ENCODE results near the gene PDCD11. TPM values are rescaled to one million over a fixed set of nuclear protein-coding genes. Genes with fewer than 3 reads are reported as not detected.
"Not testable (repeated sequence)": the region's sequence is repeated elsewhere in the genome, so short reads cannot be mapped to it uniquely, and the experiment has no call there.

The PDCD11 gene
- total and polyA plus RNA-seq, 2 donors, result 20.4 to 28.0 TPM

- not testable (repeated sequence) for H3K36me3 ChIP-seq (ENCODE audit: control insufficient read depth in 2 of 2, insufficient read depth in 2 of 2, low read length in 1 of 2); H3K27ac ChIP-seq (ENCODE audit: low read depth in 1 of 2, low read length in 1 of 2); H3K4me1 ChIP-seq (ENCODE audit: control insufficient read depth in 2 of 2, insufficient read depth in 2 of 2, low read length in 2 of 2); DNase-seq (ENCODE audit: low read depth in 6 of 9, low spot score in 9 of 9); H3K4me3 ChIP-seq (ENCODE audit: low read length in 2 of 2); H3K27me3 ChIP-seq (ENCODE audit: control insufficient read depth in 2 of 2, insufficient read depth in 1 of 2, low read length in 1 of 2); H3K9me3 ChIP-seq (ENCODE audit: control insufficient read depth in 2 of 2, insufficient read depth in 1 of 2, low read length in 1 of 2)
- WGBS, result 98% methylated on average over 4 of the region's 4 CpGs
Measured at GRCh38 chr10:103359493-103359892, 36.9 kb upstream of the PDCD11 start.

- not testable (repeated sequence) for H3K4me1 ChIP-seq (ENCODE audit: control insufficient read depth in 2 of 2, insufficient read depth in 2 of 2, low read length in 2 of 2); H3K27me3 ChIP-seq (ENCODE audit: control insufficient read depth in 2 of 2, insufficient read depth in 1 of 2, low read length in 1 of 2); H3K27ac ChIP-seq (ENCODE audit: low read depth in 1 of 2, low read length in 1 of 2); H3K9me3 ChIP-seq (ENCODE audit: control insufficient read depth in 2 of 2, insufficient read depth in 1 of 2, low read length in 1 of 2); H3K4me3 ChIP-seq (ENCODE audit: low read length in 2 of 2); H3K36me3 ChIP-seq (ENCODE audit: control insufficient read depth in 2 of 2, insufficient read depth in 2 of 2, low read length in 1 of 2); DNase-seq (ENCODE audit: low read depth in 6 of 9, low spot score in 9 of 9)
- 97% methylated on average over 9 of the region's 9 CpGs for WGBS
Measured at GRCh38 chr10:103360791-103361190, 35.6 kb upstream of the PDCD11 start.

DNA sequence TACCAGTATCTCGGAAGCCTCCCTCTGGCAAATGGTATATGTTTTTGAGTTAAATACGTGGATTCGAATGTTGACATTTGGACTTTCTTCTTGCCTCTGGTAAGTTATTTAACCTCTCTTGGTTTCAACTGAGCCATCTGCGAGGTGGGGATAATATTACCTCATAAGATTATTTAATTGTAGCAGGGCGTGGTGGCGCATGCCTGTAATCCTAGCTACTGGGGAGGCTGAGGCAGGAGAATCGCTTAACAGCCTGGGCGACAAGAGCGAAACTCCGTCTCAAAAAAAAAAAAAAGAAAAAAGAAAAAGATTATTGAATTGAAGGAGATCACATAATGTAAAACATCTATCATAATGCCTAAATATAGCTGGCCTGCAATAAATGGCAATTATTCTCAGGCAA, 29.0 kb upstream of the PDCD11 start:
- H3K4me3 ChIP-seq (ENCODE audit: low read length in 2 of 2), result peak overlapping the region; percentile 71 to 89

DNA sequence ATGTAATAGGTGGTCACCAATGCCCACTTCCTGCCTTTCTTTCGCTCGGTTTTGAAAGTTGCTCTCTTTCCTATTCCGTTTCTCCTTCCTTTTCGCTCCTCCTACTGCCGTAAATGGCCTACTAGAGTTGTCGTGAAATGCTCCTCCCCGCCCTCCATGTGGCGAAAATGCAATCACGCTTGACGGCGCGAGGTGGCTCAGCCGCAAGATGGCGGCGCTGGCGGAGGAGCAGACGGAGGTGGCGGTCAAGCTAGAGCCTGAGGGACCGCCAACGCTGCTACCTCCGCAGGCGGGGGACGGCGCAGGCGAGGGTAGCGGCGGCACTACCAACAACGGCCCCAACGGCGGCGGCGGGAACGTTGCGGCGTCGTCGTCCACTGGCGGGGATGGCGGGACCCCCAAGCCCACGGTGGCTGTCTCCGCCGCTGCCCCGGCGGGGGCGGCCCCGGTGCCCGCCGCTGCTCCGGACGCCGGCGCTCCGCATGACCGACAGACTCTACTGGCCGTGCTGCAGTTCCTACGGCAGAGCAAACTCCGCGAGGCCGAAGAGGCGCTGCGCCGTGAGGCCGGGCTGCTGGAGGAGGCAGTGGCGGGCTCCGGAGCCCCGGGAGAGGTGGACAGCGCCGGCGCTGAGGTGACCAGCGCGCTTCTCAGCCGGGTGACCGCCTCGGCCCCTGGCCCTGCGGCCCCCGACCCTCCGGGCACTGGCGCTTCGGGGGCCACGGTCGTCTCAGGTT, 28.5 kb upstream of the PDCD11 start, which contains the start of gene TAF5:
TSS of gene TAF5 (plus strand) at position 195 of the 737 bp plus-strand sequence. CDS start at position 209, 14 bp downstream.
- under 1% methylated on average over 81 of the region's 81 CpGs for WGBS
- Histone ChIP-seq H3K27me3 (ENCODE audit: control insufficient read depth in 2 of 2, insufficient read depth in 1 of 2, low read length in 1 of 2) (no peaks in the 10 kb centered on the region), H3K9me3 (ENCODE audit: control insufficient read depth in 2 of 2, insufficient read depth in 1 of 2, low read length in 1 of 2) (no peaks in the 10 kb centered on the region), H3K4me1 (ENCODE audit: control insufficient read depth in 2 of 2, insufficient read depth in 2 of 2, low read length in 2 of 2) (peaks cover 2 to 16% of the 10 kb centered on the region in 2 donors), H3K27ac (ENCODE audit: low read depth in 1 of 2, low read length in 1 of 2) (peak within 1 kb of the TSS; percentile 90 to 97), H3K36me3 (ENCODE audit: control insufficient read depth in 2 of 2, insufficient read depth in 2 of 2, low read length in 1 of 2) (no peaks in the 10 kb centered on the region), H3K4me3 (ENCODE audit: low read length in 2 of 2) (peak within 1 kb of the TSS; percentile 71 to 89)
- peak; percentile 86 to 98 (median 94) for DNase-seq (ENCODE audit: low read depth in 6 of 9, low spot score in 9 of 9)

More for the DNA sequence above, 29.0 kb upstream of the PDCD11 start:
- Histone ChIP-seq H3K27me3 (ENCODE audit: control insufficient read depth in 2 of 2, insufficient read depth in 1 of 2, low read length in 1 of 2) (no peaks in the 10 kb centered on the region), H3K4me1 (ENCODE audit: control insufficient read depth in 2 of 2, insufficient read depth in 2 of 2, low read length in 2 of 2) (peaks cover 2 to 11% of the 10 kb centered on the region in 2 donors), H3K9me3 (ENCODE audit: control insufficient read depth in 2 of 2, insufficient read depth in 1 of 2, low read length in 1 of 2) (no peaks in the 10 kb centered on the region), H3K36me3 (ENCODE audit: control insufficient read depth in 2 of 2, insufficient read depth in 2 of 2, low read length in 1 of 2) (no peaks in the 10 kb centered on the region), H3K27ac (ENCODE audit: low read depth in 1 of 2, low read length in 1 of 2) (peak overlapping the region; percentile 90 to 97)
- DNase-seq (ENCODE audit: low read depth in 6 of 9, low spot score in 9 of 9), result peak in 1 of 9 donors; percentile 7
- 66% methylated on average over 10 of the region's 10 CpGs for WGBS

DNA sequence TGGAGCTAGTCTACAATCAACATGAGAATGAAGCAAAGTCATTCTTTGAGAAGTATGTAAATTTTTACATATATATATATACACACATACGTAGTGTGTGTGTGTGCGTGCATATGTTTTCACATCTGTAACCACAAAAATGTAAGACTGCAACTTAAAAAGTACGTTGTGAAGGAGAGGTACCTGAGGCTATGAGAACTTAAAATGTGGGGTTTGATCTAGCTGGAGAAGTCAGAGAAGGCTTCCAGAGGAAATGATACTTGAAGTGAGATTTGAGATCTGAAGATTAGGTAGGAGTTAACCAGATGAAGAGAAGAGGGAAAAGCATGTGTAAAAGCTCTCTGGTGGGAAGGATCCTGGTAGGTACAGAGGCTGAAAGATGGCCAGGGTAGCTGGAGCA, 22.9 kb upstream of the PDCD11 start:
- Histone ChIP-seq H3K27ac (ENCODE audit: low read depth in 1 of 2, low read length in 1 of 2) (peak overlapping the region in 1 of 2 donors; percentile 58), H3K36me3 (ENCODE audit: control insufficient read depth in 2 of 2, insufficient read depth in 2 of 2, low read length in 1 of 2) (peaks cover 28 to 29% of the 10 kb centered on the region in 2 donors), H3K4me3 (ENCODE audit: low read length in 2 of 2) (no peak overlapping the region), H3K4me1 (ENCODE audit: control insufficient read depth in 2 of 2, insufficient read depth in 2 of 2, low read length in 2 of 2) (peaks cover 7 to 26% of the 10 kb centered on the region in 2 donors), H3K9me3 (ENCODE audit: control insufficient read depth in 2 of 2, insufficient read depth in 1 of 2, low read length in 1 of 2) (no peaks in the 10 kb centered on the region), H3K27me3 (ENCODE audit: control insufficient read depth in 2 of 2, insufficient read depth in 1 of 2, low read length in 1 of 2) (no peaks in the 10 kb centered on the region)
- 27% methylated on average over 3 of the region's 3 CpGs for WGBS
- peak in 5 of 9 donors; percentile 30 to 63 (median 40) for DNase-seq (ENCODE audit: low read depth in 6 of 9, low spot score in 9 of 9)

GRCh38 chr10:103374263-103374662, 22.2 kb upstream of the PDCD11 start:
- H3K4me3 ChIP-seq (ENCODE audit: low read length in 2 of 2), result no peak overlapping the region
- peaks cover 28 to 36% of the 10 kb centered on the region in 2 donors for H3K36me3 ChIP-seq (ENCODE audit: control insufficient read depth in 2 of 2, insufficient read depth in 2 of 2, low read length in 1 of 2)
- no peaks in the 10 kb centered on the region for H3K9me3 ChIP-seq (ENCODE audit: control insufficient read depth in 2 of 2, insufficient read depth in 1 of 2, low read length in 1 of 2)
- WGBS, result 92% methylated on average over 5 of the region's 5 CpGs
- peaks cover 7 to 20% of the 10 kb centered on the region in 2 donors for H3K4me1 ChIP-seq (ENCODE audit: control insufficient read depth in 2 of 2, insufficient read depth in 2 of 2, low read length in 2 of 2)
- H3K27ac ChIP-seq (ENCODE audit: low read depth in 1 of 2, low read length in 1 of 2), result no peak overlapping the region
- no peaks in the 10 kb centered on the region for H3K27me3 ChIP-seq (ENCODE audit: control insufficient read depth in 2 of 2, insufficient read depth in 1 of 2, low read length in 1 of 2)
- peak in 1 of 9 donors; percentile 22 for DNase-seq (ENCODE audit: low read depth in 6 of 9, low spot score in 9 of 9)

- Histone ChIP-seq H3K4me3 (ENCODE audit: low read length in 2 of 2) (no peak overlapping the region), H3K27ac (ENCODE audit: low read depth in 1 of 2, low read length in 1 of 2) (no peak overlapping the region), H3K27me3 (ENCODE audit: control insufficient read depth in 2 of 2, insufficient read depth in 1 of 2, low read length in 1 of 2) (no peaks in the 10 kb centered on the region), H3K4me1 (ENCODE audit: control insufficient read depth in 2 of 2, insufficient read depth in 2 of 2, low read length in 2 of 2) (no peaks in the 10 kb centered on the region), H3K9me3 (ENCODE audit: control insufficient read depth in 2 of 2, insufficient read depth in 1 of 2, low read length in 1 of 2) (no peaks in the 10 kb centered on the region), H3K36me3 (ENCODE audit: control insufficient read depth in 2 of 2, insufficient read depth in 2 of 2, low read length in 1 of 2) (peaks cover 37 to 66% of the 10 kb centered on the region in 2 donors)
- DNase-seq (ENCODE audit: low read depth in 6 of 9, low spot score in 9 of 9), result no peak
- WGBS, result 98% methylated on average over 5 of the region's 5 CpGs
Measured at GRCh38 chr10:103382769-103383168, 13.7 kb upstream of the PDCD11 start.

GRCh38 chr10:103394180-103394579, 2.2 kb upstream of the PDCD11 start:
- Histone ChIP-seq H3K27ac (ENCODE audit: low read depth in 1 of 2, low read length in 1 of 2) (no peak overlapping the region), H3K36me3 (ENCODE audit: control insufficient read depth in 2 of 2, insufficient read depth in 2 of 2, low read length in 1 of 2) (peaks cover 15 to 29% of the 10 kb centered on the region in 2 donors), H3K9me3 (ENCODE audit: control insufficient read depth in 2 of 2, insufficient read depth in 1 of 2, low read length in 1 of 2) (no peaks in the 10 kb centered on the region), H3K4me3 (ENCODE audit: low read length in 2 of 2) (no peak overlapping the region), H3K27me3 (ENCODE audit: control insufficient read depth in 2 of 2, insufficient read depth in 1 of 2, low read length in 1 of 2) (no peaks in the 10 kb centered on the region), H3K4me1 (ENCODE audit: control insufficient read depth in 2 of 2, insufficient read depth in 2 of 2, low read length in 2 of 2) (peaks cover 18 to 20% of the 10 kb centered on the region in 2 donors)
- 95% methylated on average over 14 of the region's 14 CpGs for WGBS
- no peak for DNase-seq (ENCODE audit: low read depth in 6 of 9, low spot score in 9 of 9)

GRCh38 chr10:103395754-103396066, 716 bp upstream of the PDCD11 start:
- H3K36me3 ChIP-seq (ENCODE audit: control insufficient read depth in 2 of 2, insufficient read depth in 2 of 2, low read length in 1 of 2), result peaks cover 10 to 32% of the 10 kb centered on the region in 2 donors
- DNase-seq (ENCODE audit: low read depth in 6 of 9, low spot score in 9 of 9), result peak in 1 of 9 donors; percentile 21
- H3K4me1 ChIP-seq (ENCODE audit: control insufficient read depth in 2 of 2, insufficient read depth in 2 of 2, low read length in 2 of 2), result peaks cover 18 to 20% of the 10 kb centered on the region in 2 donors
- H3K27me3 ChIP-seq (ENCODE audit: control insufficient read depth in 2 of 2, insufficient read depth in 1 of 2, low read length in 1 of 2), result no peaks in the 10 kb centered on the region
- H3K9me3 ChIP-seq (ENCODE audit: control insufficient read depth in 2 of 2, insufficient read depth in 1 of 2, low read length in 1 of 2), result no peaks in the 10 kb centered on the region
- WGBS, result 5% methylated on average over 11 of the region's 11 CpGs
- H3K4me3 ChIP-seq (ENCODE audit: low read length in 2 of 2), result peak overlapping the region; percentile 91 to 92
- peak overlapping the region; percentile 68 to 84 for H3K27ac ChIP-seq (ENCODE audit: low read depth in 1 of 2, low read length in 1 of 2)
